ENCODE results near the gene TYMS.

Gene TYMS

GRCh38 chr18:658947-659533, 1.6 kb downstream of the TYMS start:
- peaks cover 11% of the 10 kb centered on the region for H3K4me1 ChIP-seq (ENCODE audit: low read length)
- peak overlapping the region; percentile 82 for H3K4me2 ChIP-seq (ENCODE audit: low read length)
- H3K9me3 ChIP-seq (ENCODE audit: insufficient read depth, low read length): no peaks in the 10 kb centered on the region
- TF ChIP-seq EZH2phosphoT487 (IDR thresholded peaks at IDR 0.05; ENCODE audit: low read depth) (no peak), CTCF (IDR thresholded peaks at IDR 0.05; ENCODE audit: low read depth, low read length) (no peak)
- H3K27me3 ChIP-seq (ENCODE audit: low read depth, low read length): no peaks in the 10 kb centered on the region
- peak overlapping the region; percentile 91 for H3K4me3 ChIP-seq (ENCODE audit: low read length)
- H3K36me3 ChIP-seq (replicated peaks; ENCODE audit: low read depth, low read length): peaks cover 32% of the 10 kb centered on the region
- peaks cover 51% of the 10 kb centered on the region for H3K79me2 ChIP-seq (ENCODE audit: low read length)
- H4K20me1 ChIP-seq (ENCODE audit: insufficient read depth, low read length): peaks cover 9% of the 10 kb centered on the region
- no peak overlapping the region for H2AFZ ChIP-seq (ENCODE audit: low read depth, low read length)
- peak overlapping the region; percentile 87 for H3K9ac ChIP-seq (ENCODE audit: low read length)
- H3K27ac ChIP-seq (ENCODE audit: low read length): 0 out of 2 replicates have a peak overlapping the region, but pooled peaks have one; percentile 67

- no peak overlapping the region for H3K4me3 ChIP-seq (ENCODE audit: low read length)
- H3K79me2 ChIP-seq (ENCODE audit: low read length): peaks cover 51% of the 10 kb centered on the region
- H3K36me3 ChIP-seq (replicated peaks; ENCODE audit: low read depth, low read length): peaks cover 32% of the 10 kb centered on the region
- H3K4me1 ChIP-seq (ENCODE audit: low read length): peaks cover 11% of the 10 kb centered on the region
- no peaks in the 10 kb centered on the region for H3K9me3 ChIP-seq (ENCODE audit: insufficient read depth, low read length)
- no peak overlapping the region for H3K27ac ChIP-seq (ENCODE audit: low read length)
- H4K20me1 ChIP-seq (ENCODE audit: insufficient read depth, low read length): peaks cover 9% of the 10 kb centered on the region
- H3K4me2 ChIP-seq (ENCODE audit: low read length): no peak overlapping the region
- no peak overlapping the region for H2AFZ ChIP-seq (ENCODE audit: low read depth, low read length)
- no peaks in the 10 kb centered on the region for H3K27me3 ChIP-seq (ENCODE audit: low read depth, low read length)
- no peak overlapping the region for H3K9ac ChIP-seq (ENCODE audit: low read length)
- TF ChIP-seq EZH2phosphoT487 (IDR thresholded peaks at IDR 0.05; ENCODE audit: low read depth) (no peak), CTCF (IDR thresholded peaks at IDR 0.05; ENCODE audit: low read depth, low read length) (no peak)
These were observed 2.1 kb downstream of the TYMS start for GRCh38 chr18:659597-659996.

GRCh38 chr18:662197-662596, 4.7 kb downstream of the TYMS start:
- Histone ChIP-seq H3K4me2 (ENCODE audit: low read length) (no peak overlapping the region), H3K9ac (ENCODE audit: low read length) (no peak overlapping the region), H4K20me1 (ENCODE audit: insufficient read depth, low read length) (peaks cover 16% of the 10 kb centered on the region), H3K27ac (ENCODE audit: low read length) (no peak overlapping the region), H3K9me3 (ENCODE audit: insufficient read depth, low read length) (no peaks in the 10 kb centered on the region), H3K27me3 (ENCODE audit: low read depth, low read length) (no peaks in the 10 kb centered on the region), H3K79me2 (ENCODE audit: low read length) (peaks cover 56% of the 10 kb centered on the region), H3K4me3 (ENCODE audit: low read length) (no peak overlapping the region), H3K36me3 (replicated peaks; ENCODE audit: low read depth, low read length) (peaks cover 40% of the 10 kb centered on the region), H3K4me1 (ENCODE audit: low read length) (peaks cover 7% of the 10 kb centered on the region), H2AFZ (ENCODE audit: low read depth, low read length) (no peak overlapping the region)
- TF ChIP-seq CTCF (IDR thresholded peaks at IDR 0.05; ENCODE audit: low read depth, low read length): no peak
- no peak for TF ChIP-seq EZH2phosphoT487 (IDR thresholded peaks at IDR 0.05; ENCODE audit: low read depth)

- Histone ChIP-seq H3K9ac (ENCODE audit: low read length) (no peak overlapping the region), H3K27ac (ENCODE audit: low read length) (no peak overlapping the region), H3K4me3 (ENCODE audit: low read length) (no peak overlapping the region), H3K4me2 (ENCODE audit: low read length) (no peak overlapping the region), H3K36me3 (replicated peaks; ENCODE audit: low read depth, low read length) (peaks cover 49% of the 10 kb centered on the region), H3K79me2 (ENCODE audit: low read length) (peaks cover 33% of the 10 kb centered on the region), H3K4me1 (ENCODE audit: low read length) (no peaks in the 10 kb centered on the region), H4K20me1 (ENCODE audit: insufficient read depth, low read length) (peaks cover 21% of the 10 kb centered on the region), H3K27me3 (ENCODE audit: low read depth, low read length) (no peaks in the 10 kb centered on the region), H3K9me3 (ENCODE audit: insufficient read depth, low read length) (no peaks in the 10 kb centered on the region), H2AFZ (ENCODE audit: low read depth, low read length) (no peak overlapping the region)
- TF ChIP-seq CTCF (IDR thresholded peaks at IDR 0.05; ENCODE audit: low read depth, low read length): peak; percentile 19
- TF ChIP-seq EZH2phosphoT487 (IDR thresholded peaks at IDR 0.05; ENCODE audit: low read depth): no peak
These were observed 8.7 kb downstream of the TYMS start for GRCh38 chr18:666177-666576.

Data from OCI-LY3 (cell line).